ENCODE results near the gene FLYWCH2.

DNA sequence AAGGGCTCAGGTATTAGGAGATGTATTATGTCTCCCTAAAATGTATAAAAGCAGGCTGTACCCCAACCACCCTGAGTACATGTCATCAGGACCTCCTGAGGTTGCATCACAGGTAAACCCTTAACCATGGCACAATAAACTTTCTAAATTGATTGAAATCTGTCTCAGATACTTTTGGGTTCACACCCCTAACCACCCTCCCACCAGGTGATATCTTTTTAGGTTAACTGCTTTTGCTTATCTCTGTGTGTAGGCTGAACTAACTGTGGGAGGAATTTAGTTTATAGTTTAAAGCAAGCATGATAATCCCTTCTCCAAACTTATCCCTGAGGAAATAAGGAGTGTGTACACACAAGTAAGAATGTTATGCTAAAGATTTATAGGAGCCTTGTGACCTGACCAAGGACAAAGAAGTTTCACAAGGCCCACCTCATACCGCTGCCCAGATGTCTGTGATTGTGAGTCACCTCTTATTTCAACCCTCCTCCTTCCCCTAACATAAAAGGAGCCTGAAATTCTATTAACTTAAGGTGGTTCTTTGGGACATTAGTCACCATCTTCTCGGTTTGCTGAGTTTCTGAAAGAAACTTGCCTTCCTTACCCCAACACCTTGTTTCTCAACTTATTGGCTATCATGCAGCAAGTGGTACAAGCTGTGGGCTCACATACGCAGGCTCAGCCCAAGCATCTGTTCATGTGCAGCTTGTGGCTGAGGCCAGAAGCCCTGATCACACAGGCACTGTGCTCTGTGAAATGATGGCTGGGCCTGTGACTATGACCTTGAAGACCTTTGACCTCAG is 36.3 kb upstream of the FLYWCH2 start:
- TF ChIP-seq, protein P1, sequence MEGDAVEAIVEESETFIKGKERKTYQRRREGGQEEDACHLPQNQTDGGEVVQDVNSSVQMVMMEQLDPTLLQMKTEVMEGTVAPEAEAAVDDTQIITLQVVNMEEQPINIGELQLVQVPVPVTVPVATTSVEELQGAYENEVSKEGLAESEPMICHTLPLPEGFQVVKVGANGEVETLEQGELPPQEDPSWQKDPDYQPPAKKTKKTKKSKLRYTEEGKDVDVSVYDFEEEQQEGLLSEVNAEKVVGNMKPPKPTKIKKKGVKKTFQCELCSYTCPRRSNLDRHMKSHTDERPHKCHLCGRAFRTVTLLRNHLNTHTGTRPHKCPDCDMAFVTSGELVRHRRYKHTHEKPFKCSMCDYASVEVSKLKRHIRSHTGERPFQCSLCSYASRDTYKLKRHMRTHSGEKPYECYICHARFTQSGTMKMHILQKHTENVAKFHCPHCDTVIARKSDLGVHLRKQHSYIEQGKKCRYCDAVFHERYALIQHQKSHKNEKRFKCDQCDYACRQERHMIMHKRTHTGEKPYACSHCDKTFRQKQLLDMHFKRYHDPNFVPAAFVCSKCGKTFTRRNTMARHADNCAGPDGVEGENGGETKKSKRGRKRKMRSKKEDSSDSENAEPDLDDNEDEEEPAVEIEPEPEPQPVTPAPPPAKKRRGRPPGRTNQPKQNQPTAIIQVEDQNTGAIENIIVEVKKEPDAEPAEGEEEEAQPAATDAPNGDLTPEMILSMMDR (IDR thresholded peaks at IDR 0.05; ENCODE audit: borderline replicate concordance, extremely low read depth, low read length, poor library complexity, severe bottlenecking): no peak
- TF ChIP-seq EZH2 (IDR thresholded peaks at IDR 0.05; ENCODE audit: borderline replicate concordance, low read depth, low read length, severe bottlenecking): no peak

All from DND-41 (cell line).